Endothelial cell of umbilical vein (primary cell): ENCODE measurements around the gene ERMN. TPM values are rescaled to one million over a fixed set of nuclear protein-coding genes. Genes with fewer than 3 reads are reported as not detected.

Source experiments
- BruUV-seq: library from RNA; stranded (reverse); fragments of 400-500 nt; replicated peaks from 2 replicates; lab custom pipeline; 2021; lab: Mats Ljungman, UMichigan
- CTCF ChIA-PET: fragments of 300-600, 350-600 bp; sonication (Branson Sonifier 250); formaldehyde crosslinking; loops from one replicate; lab custom pipeline; 2021; ENCODE audit warnings: antibody characterized with exemption, inconsistent platforms; lab: Charles Lee
- POLR2A ChIA-PET: fragments of 300-600, 350-600 bp; sonication (Branson Sonifier 250); formaldehyde crosslinking; loops from one replicate; lab custom pipeline; 2021; ENCODE audit warnings: antibody characterized with exemption, inconsistent platforms; lab: Charles Lee
- DNase-seq: peaks from one replicate; pipeline ENCODE4 v3.0.0-alpha.2; 2011; ENCODE audit warnings: low read depth, low spot score
- FAIRE-seq: peaks from 2 replicates; lab custom pipeline; 2011; peaks lifted over from hg19 to GRCh38; lab: Jason Lieb, UNC
- H2AFZ ChIP-seq: 2 replicates; pipeline ENCODE4 v1.6.0; 2012; ENCODE audit warnings: low read depth, low read length, control low read depth, inconsistent platforms
- H3K27ac ChIP-seq: 2 replicates; pipeline ENCODE4 v1.5.1; 2011; ENCODE audit warnings: low read depth, mild to moderate bottlenecking, control low read depth, low read length, moderate library complexity; ENCODE audit not compliant: insufficient read depth
- H3K27me3 ChIP-seq, 2 experiments: 2 replicates each; pipeline versions ENCODE4 v1.6.0 to v1.6.1; 2011; ENCODE audit warnings: low read length in 2 of 2, mixed read lengths in 1 of 2; ENCODE audit not compliant: control insufficient read depth in 2 of 2, insufficient read depth in 2 of 2
- H3K36me3 ChIP-seq, 2 experiments: 2 replicates in 1 of 2; 3 replicates in 1 of 2; pipeline ENCODE4 v1.5.1; 2011; ENCODE audit warnings: low read length in 2 of 2, mild to moderate bottlenecking in 1 of 2, moderate library complexity in 1 of 2; ENCODE audit not compliant: control insufficient read depth in 2 of 2, insufficient read depth in 2 of 2; ENCODE audit errors: extremely low read depth in 1 of 2
- H3K4me1 ChIP-seq: 3 replicates; pipeline ENCODE4 v1.5.1; 2011; ENCODE audit warnings: mild to moderate bottlenecking, low read length; ENCODE audit not compliant: control insufficient read depth, insufficient read depth; ENCODE audit errors: extremely low read depth
- H3K4me2 ChIP-seq: 2 replicates; pipeline ENCODE4 v1.6.1; 2011; ENCODE audit warnings: low read length, control low read depth, mixed read lengths; ENCODE audit not compliant: insufficient read depth
- H3K4me3 ChIP-seq, 3 experiments: fragments of 200-600 bp in 1 of 3; sonication (generic), shearing (Covaris generic) in 1 of 3; replicated peaks in 1 of 3; 2 replicates each; pipeline ENCODE4 v1.5.1; 2011 to 2016; ENCODE audit warnings: control low read depth in 3 of 3, low read length in 3 of 3, mild to moderate bottlenecking in 2 of 3, inconsistent platforms in 1 of 3, low read depth in 1 of 3, moderate library complexity in 1 of 3; ENCODE audit not compliant: insufficient read depth in 1 of 3
- H3K79me2 ChIP-seq: 2 replicates; pipeline ENCODE4 v1.6.0; 2012; ENCODE audit warnings: low read length, inconsistent platforms; ENCODE audit not compliant: control insufficient read depth, insufficient read depth
- H3K9ac ChIP-seq: replicated peaks from 2 replicates; pipeline ENCODE3; 2011; ENCODE audit warnings: low read length, control low read depth; ENCODE audit not compliant: insufficient read depth; ENCODE audit errors: extremely low read depth
- H3K9me1 ChIP-seq: replicated peaks from 3 replicates; pipeline ENCODE4 v1.6.0; 2011; ENCODE audit warnings: mild to moderate bottlenecking, low read length; ENCODE audit not compliant: control insufficient read depth, insufficient read depth; ENCODE audit errors: extremely low read depth
- H3K9me3 ChIP-seq: replicated peaks from 2 replicates; pipeline ENCODE4 v1.5.1; 2012; ENCODE audit warnings: low read length, inconsistent platforms; ENCODE audit not compliant: control insufficient read depth, insufficient read depth
- H4K20me1 ChIP-seq: replicated peaks from 2 replicates; pipeline ENCODE3; 2011; ENCODE audit warnings: mild to moderate bottlenecking, low read length; ENCODE audit not compliant: control insufficient read depth, insufficient read depth; ENCODE audit errors: extremely low read depth
- CTCF ChIP-seq, 2 donors: IDR thresholded peaks; 1 replicate in 1 of 2; 2 replicates in 1 of 2; pipeline ENCODE4 v1.5.1; 2011; ENCODE audit warnings: low read length in 2 of 2, mild to moderate bottlenecking in 2 of 2, moderate library complexity in 2 of 2, control low read depth in 1 of 2, inconsistent platforms in 1 of 2, low read depth in 1 of 2; ENCODE audit not compliant: insufficient read depth in 1 of 2; ENCODE audit errors: extremely low read depth in 1 of 2
- EZH2 ChIP-seq: IDR thresholded peaks from 2 replicates; pipeline ENCODE4 v1.6.1; 2012; ENCODE audit warnings: borderline replicate concordance, low read depth, mild to moderate bottlenecking, moderate library complexity, low read length, inconsistent platforms; ENCODE audit not compliant: severe bottlenecking
- FOS ChIP-seq: IDR thresholded peaks from 2 replicates; pipeline ENCODE4 v1.6.1; 2011; ENCODE audit warnings: mild to moderate bottlenecking, low read length, moderate library complexity, borderline replicate concordance; ENCODE audit not compliant: insufficient read depth
- GATA2 ChIP-seq: IDR thresholded peaks from 2 replicates; pipeline ENCODE4 v1.7.0; 2011; ENCODE audit warnings: low read depth, mild to moderate bottlenecking, moderate library complexity, mixed read lengths, low read length; ENCODE audit not compliant: insufficient read length, insufficient read depth
- JUN ChIP-seq: IDR thresholded peaks from 2 replicates; pipeline ENCODE4 v1.6.1; 2011; ENCODE audit warnings: borderline replicate concordance, low read depth; ENCODE audit not compliant: insufficient read length, insufficient read depth
- MYC ChIP-seq: IDR thresholded peaks from one replicate; pipeline ENCODE4 v1.6.1; 2011; ENCODE audit warnings: mild to moderate bottlenecking, low read depth, low read length
- POLR2AphosphoS5 ChIP-seq: IDR thresholded peaks from 2 replicates; pipeline ENCODE4 v1.6.1; 2012; ENCODE audit warnings: low read depth, mild to moderate bottlenecking, control low read depth, low read length, moderate library complexity; ENCODE audit not compliant: insufficient read depth
- dilution Hi-C: fragments of 300-500 bp; cut with MboI; formaldehyde crosslinking; loops from one replicate; pipeline ENCODE4 v1.15.0; 2019; ENCODE audit warnings: low sequenced_read_pairs; ENCODE audit not compliant: extremely low pct_ligation_motif_present
- intact Hi-C: fragments of 100-400 bp; cut with micrococcal nuclease; formaldehyde crosslinking; loops from one replicate; pipeline ENCODE4 v1.10.0; 2022
- polyA plus RNA-seq, 4 experiments: library from polyadenylated mRNA; depleted of rRNA in 3 of 4; stranded (reverse) in 3 of 4; unstranded in 1 of 4; fragments of >200 nt; gene quantifications; 2 replicates each; pipeline versions ENCODE4 v1.2.1 to v1.2.3, GENCODE V29; 2011 to 2012; ENCODE audit warnings: missing spikeins in 1 of 4
- total RNA-seq: library from RNA; stranded (reverse); gene quantifications from 2 replicates; pipeline ENCODE4 v1.2.3, GENCODE V29; 2021
- TF ChIP-seq, protein P1 (sequence below): IDR thresholded peaks from 2 replicates; pipeline ENCODE4 v1.6.1; 2011; ENCODE audit not compliant: insufficient read depth, insufficient read length

The ERMN gene
- total and polyA plus RNA-seq, 2 donors (not counting 3 experiments of a cell fraction or from before 2014, with no cell fraction given) = not detected

- ChIA-PET CTCF (interaction anchor here (0.7 to 15.2 kb wide), 12 partner anchors 8 to 1954 kb away, joined by 3 to 249 read pairs (median 5); no protein-coding TSS in a partner anchor), POLR2A (no interaction called here)
- Histone ChIP-seq H3K9ac (no peak overlapping the region), H3K27me3 (peaks cover 0 to 4% of the 10 kb centered on the region in 2 experiments), H3K9me3 (no peaks in the 10 kb centered on the region), H3K4me3 (no peak overlapping the region), H3K9me1 (no peaks in the 10 kb centered on the region), H3K27ac (no peak overlapping the region), H4K20me1 (no peaks in the 10 kb centered on the region), H3K4me2 (no peak overlapping the region), H3K79me2 (no peaks in the 10 kb centered on the region), H2AFZ (no peak overlapping the region), H3K4me1 (no peaks in the 10 kb centered on the region), H3K36me3 (no peaks in the 10 kb centered on the region)
- FAIRE-seq (no peak), DNase-seq (no peak)
- no TSS peak for BruUV-seq
- dilution Hi-C loops = no loop called here
- no peak for TF ChIP-seq JUN
- TF ChIP-seq FOS = no peak
- TF ChIP-seq CTCF (IDR thresholded peaks at IDR 0.05; ENCODE audit: extremely low read depth in 1 of 2, insufficient read depth in 1 of 2, low read depth in 1 of 2, low read length in 2 of 2) = no peak
- TF ChIP-seq POLR2AphosphoS5 = no peak
- intact Hi-C loops = loop anchor here (1.0 to 5.0 kb wide), 4 partner anchors 24 to 1955 kb away; no protein-coding TSS in a partner anchor
Observed at GRCh38 chr2:157327200-157327599, 1.6 kb upstream of the ERMN start.

DNA sequence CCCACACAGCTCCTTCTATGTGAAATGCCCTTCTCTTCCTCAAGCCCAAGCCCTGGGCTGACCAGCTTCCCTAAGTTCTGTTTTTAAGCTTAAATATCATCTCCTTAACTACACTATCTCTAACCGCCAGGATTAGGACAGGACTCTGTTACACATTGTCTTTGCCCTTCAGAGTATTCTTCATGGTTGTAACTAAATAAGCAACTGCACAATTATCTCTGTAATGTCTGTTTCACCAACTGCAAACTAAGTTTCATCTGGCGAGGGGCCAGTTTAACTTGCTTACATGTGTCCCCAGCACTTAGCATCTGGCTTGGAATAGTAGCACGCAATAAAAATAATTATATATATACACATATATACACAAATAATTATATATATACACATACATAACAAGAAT lies 1.1 kb upstream of the ERMN start:
- H3K27ac ChIP-seq = no peak overlapping the region
- H3K4me3 ChIP-seq = no peak overlapping the region
- no peaks in the 10 kb centered on the region for H3K9me1 ChIP-seq
- FAIRE-seq (no peak), DNase-seq (no peak)
- H3K36me3 ChIP-seq = no peaks in the 10 kb centered on the region
- no peak overlapping the region for H3K9ac ChIP-seq
- H3K79me2 ChIP-seq = no peaks in the 10 kb centered on the region
- H3K27me3 ChIP-seq = peaks cover 0 to 4% of the 10 kb centered on the region in 2 experiments
- no peaks in the 10 kb centered on the region for H3K4me1 ChIP-seq
- H4K20me1 ChIP-seq = no peaks in the 10 kb centered on the region
- H3K9me3 ChIP-seq = no peaks in the 10 kb centered on the region
- H3K4me2 ChIP-seq = no peak overlapping the region
- ChIA-PET CTCF (interaction anchor here (0.7 to 15.2 kb wide), 7 partner anchors 10 to 1953 kb away, joined by 3 to 249 read pairs (median 5); no protein-coding TSS in a partner anchor), POLR2A (no interaction called here)
- H2AFZ ChIP-seq = no peak overlapping the region
- intact Hi-C loops = loop anchor here (1.0 to 5.0 kb wide), 4 partner anchors 24 to 1954 kb away; no protein-coding TSS in a partner anchor
- no TSS peak for BruUV-seq
- dilution Hi-C loops = no loop called here
- TF ChIP-seq MYC (no peak), GATA2 (no peak), EZH2 (no peak), FOS (no peak), JUN (no peak)
- TF ChIP-seq, protein P1, sequence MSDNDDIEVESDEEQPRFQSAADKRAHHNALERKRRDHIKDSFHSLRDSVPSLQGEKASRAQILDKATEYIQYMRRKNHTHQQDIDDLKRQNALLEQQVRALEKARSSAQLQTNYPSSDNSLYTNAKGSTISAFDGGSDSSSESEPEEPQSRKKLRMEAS = no peak
